NB4 (cell line): ENCODE data around the gene SMIM22.

Experiments
- POLR2A ChIP-seq: IDR thresholded peaks from 2 replicates; pipeline ENCODE4 v1.6.1; 2011; ENCODE audit warnings: mild to moderate bottlenecking; ENCODE audit not compliant: insufficient read length; ENCODE audit errors: extremely low read depth
- TF ChIP-seq, protein P1 (sequence below): IDR thresholded peaks from one replicate; pipeline ENCODE4 v1.5.1; 2012; ENCODE audit warnings: low read depth, low read length
- TF ChIP-seq, protein P2 (sequence below): IDR thresholded peaks from 2 replicates; pipeline ENCODE4 v1.6.1; 2011; ENCODE audit warnings: low read depth, low read length

DNA sequence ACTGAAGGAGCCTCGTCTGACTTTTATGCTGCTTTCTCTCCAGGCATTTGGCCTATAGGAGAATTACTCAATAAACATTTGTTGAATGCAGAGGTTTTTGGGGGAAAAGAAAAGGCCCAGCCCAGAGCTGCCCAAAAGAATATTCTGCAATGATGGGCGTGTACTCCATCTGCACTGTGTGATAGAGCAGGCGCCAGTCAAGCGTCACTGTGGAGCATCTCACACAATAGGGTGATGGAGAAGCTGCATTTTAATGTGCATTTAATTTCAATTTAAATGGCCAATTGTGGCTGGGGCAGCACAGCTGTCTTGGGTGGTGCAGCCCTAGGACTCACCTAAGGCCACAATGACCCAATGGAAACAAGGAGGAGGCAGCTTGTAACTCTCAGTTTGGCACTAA lies 31.4 kb downstream of the SMIM22 start:
- TF ChIP-seq, protein P1, sequence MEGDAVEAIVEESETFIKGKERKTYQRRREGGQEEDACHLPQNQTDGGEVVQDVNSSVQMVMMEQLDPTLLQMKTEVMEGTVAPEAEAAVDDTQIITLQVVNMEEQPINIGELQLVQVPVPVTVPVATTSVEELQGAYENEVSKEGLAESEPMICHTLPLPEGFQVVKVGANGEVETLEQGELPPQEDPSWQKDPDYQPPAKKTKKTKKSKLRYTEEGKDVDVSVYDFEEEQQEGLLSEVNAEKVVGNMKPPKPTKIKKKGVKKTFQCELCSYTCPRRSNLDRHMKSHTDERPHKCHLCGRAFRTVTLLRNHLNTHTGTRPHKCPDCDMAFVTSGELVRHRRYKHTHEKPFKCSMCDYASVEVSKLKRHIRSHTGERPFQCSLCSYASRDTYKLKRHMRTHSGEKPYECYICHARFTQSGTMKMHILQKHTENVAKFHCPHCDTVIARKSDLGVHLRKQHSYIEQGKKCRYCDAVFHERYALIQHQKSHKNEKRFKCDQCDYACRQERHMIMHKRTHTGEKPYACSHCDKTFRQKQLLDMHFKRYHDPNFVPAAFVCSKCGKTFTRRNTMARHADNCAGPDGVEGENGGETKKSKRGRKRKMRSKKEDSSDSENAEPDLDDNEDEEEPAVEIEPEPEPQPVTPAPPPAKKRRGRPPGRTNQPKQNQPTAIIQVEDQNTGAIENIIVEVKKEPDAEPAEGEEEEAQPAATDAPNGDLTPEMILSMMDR = no peak
- TF ChIP-seq POLR2A = no peak
- TF ChIP-seq, protein P2, sequence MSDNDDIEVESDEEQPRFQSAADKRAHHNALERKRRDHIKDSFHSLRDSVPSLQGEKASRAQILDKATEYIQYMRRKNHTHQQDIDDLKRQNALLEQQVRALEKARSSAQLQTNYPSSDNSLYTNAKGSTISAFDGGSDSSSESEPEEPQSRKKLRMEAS = no peak
